NK-92 (cell line): Measurements from ENCODE around the gene RNFT2.

Source experiments
- DNase-seq: peaks from one replicate; lab custom pipeline; 2025; ENCODE audit not compliant: unreplicated experiment; lab: John Stamatoyannopoulos, UW

The RNFT2 gene

GRCh38 chr12:116901612-116902011 is 163.5 kb downstream of the RNFT2 start:
- no peak for DNase-seq
